Ascending aorta (tissue), 2 donors: ENCODE measurements around the gene UGT1A10. TPM values are rescaled to one million over a fixed set of nuclear protein-coding genes. Genes with fewer than 3 reads are reported as not detected.
"Not testable (repeated sequence)": the region's sequence is repeated elsewhere in the genome, so short reads cannot be mapped to it uniquely, and the experiment has no call there.

Experiments used
- DNase-seq, 2 donors: peaks; one replicate each; pipeline ENCODE4 v3.0.0-alpha.2; 2019; ENCODE audit warnings: low spot score in 2 of 2
- H3K27ac ChIP-seq, 2 donors: fragments of 200-600 bp; sonication (generic); one replicate each; pipeline ENCODE4 v1.5.1; 2016 to 2017; ENCODE audit warnings: mild to moderate bottlenecking in 1 of 2
- H3K27me3 ChIP-seq: fragments of 200-600 bp; sonication (generic); one replicate; pipeline ENCODE4 v1.5.1; 2017
- H3K36me3 ChIP-seq, 2 donors: fragments of 200-600 bp; sonication (generic); one replicate each; pipeline ENCODE4 v1.5.1; 2016
- H3K4me1 ChIP-seq, 2 donors: fragments of 200-600 bp; sonication (generic); one replicate each; pipeline ENCODE4 v1.5.1; 2016 to 2017; ENCODE audit warnings: mild to moderate bottlenecking in 1 of 2
- H3K4me3 ChIP-seq, 2 donors: fragments of 200-600 bp; sonication (generic); one replicate each; pipeline ENCODE4 v1.5.1; 2016 to 2017; ENCODE audit warnings: mild to moderate bottlenecking in 1 of 2
- H3K9me3 ChIP-seq, 2 donors: fragments of 200-600 bp; sonication (generic); one replicate each; pipeline ENCODE4 v1.5.1; 2016
- CTCF ChIP-seq, 3 experiments: fragments of 200-600 bp in 2 of 3; fragments of 450-650 bp in 1 of 3; sonication (generic) in 2 of 3; IDR thresholded peaks; one replicate each; pipeline ENCODE4 v1.5.1; 2016 to 2019; ENCODE audit warnings: antibody characterized with exemption in 3 of 3, mild to moderate bottlenecking in 1 of 3, moderate library complexity in 1 of 3
- intact Hi-C: fragments of 100-400 bp; cut with DNase I; formaldehyde crosslinking; loops from one replicate; pipeline ENCODE4 v1.15.1; 2023
- total RNA-seq: library from RNA; depleted of rRNA; stranded (reverse); fragments of >200 nt; gene quantifications from one replicate; pipeline ENCODE4 v1.1.0, GENCODE V29; 2016

UGT1A10 gene
- total RNA-seq, 1 donor from 2014 or later, result not detected

GRCh38 chr2:233743464-233744259 lies 107.4 kb downstream of the UGT1A10 start:
- Histone ChIP-seq H3K27me3 (no peaks in the 10 kb centered on the region), H3K27ac (no peak overlapping the region), H3K4me3 (no peak overlapping the region), H3K9me3 (no peaks in the 10 kb centered on the region), H3K36me3 (no peaks in the 10 kb centered on the region), H3K4me1 (no peaks in the 10 kb centered on the region)
- intact Hi-C loops, result no loop called here
- TF ChIP-seq CTCF (IDR thresholded peaks at IDR 0.05), result no peak
- no peak for DNase-seq

DNA sequence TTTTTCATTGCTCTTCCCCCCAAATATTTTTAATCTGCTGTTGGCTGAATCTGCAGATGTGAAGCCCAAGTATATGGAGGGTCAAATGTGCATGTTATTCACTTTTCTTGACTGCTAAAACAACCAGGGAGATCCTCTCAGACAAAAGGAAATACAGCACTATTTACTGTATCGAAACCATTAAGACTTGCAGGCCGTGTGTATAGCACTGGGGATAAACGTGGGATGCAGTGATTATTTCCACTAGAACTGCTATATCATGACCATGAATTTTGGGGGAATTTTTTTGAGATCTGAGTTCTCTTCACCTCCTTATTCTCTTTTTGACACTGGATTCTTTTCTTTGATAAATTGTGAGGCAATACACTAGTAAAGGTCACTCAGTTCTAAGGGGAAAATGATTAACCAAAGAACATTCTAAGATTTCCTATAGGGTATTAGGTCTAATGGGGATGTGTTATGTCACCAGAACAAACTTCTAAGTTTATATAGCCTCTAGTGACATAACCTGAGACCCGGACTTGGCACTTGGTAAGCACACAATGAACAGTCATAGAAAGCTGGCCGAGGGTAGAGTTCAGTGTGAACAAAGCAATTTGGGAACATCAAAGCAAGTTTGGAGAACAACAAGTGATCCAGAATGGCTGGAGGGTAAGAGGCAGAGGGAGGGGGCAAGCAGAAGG lies 109.0 kb downstream of the UGT1A10 start:
- intact Hi-C loops, result no loop called here

DNA sequence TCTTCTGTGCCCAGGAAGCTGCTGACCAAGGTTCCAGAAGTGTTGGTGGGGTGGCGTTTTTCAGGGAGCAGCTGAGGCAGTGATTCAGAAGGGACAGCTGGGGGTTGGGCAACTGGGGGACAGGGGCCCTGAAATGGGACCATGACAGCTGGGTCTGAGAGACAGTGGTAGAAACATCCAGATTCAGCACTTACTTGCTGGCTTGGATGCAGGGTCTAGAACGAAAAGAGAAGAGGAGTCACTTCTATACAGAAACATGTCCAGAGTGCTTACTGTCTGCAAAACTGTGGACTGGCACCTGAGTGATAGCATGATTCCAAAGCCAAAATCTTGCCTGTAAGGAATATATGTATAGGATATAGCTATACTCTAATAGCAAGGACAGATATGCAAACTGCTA lies 109.6 kb downstream of the UGT1A10 start:
- not testable (repeated sequence) for H3K27ac ChIP-seq

More for the DNA sequence above, 109.0 kb downstream of the UGT1A10 start:
- no peak for TF ChIP-seq CTCF (IDR thresholded peaks at IDR 0.05)
- no peaks in the 10 kb centered on the region for H3K4me1 ChIP-seq
- H3K27me3 ChIP-seq, result no peaks in the 10 kb centered on the region
- no peak overlapping the region for H3K4me3 ChIP-seq
- H3K36me3 ChIP-seq, result no peaks in the 10 kb centered on the region
- no peak for DNase-seq
- H3K9me3 ChIP-seq, result no peaks in the 10 kb centered on the region
- H3K27ac ChIP-seq, result no peak overlapping the region

GRCh38 chr2:233746475-233747282 lies 110.4 kb downstream of the UGT1A10 start:
- Histone ChIP-seq H3K4me1 (no peaks in the 10 kb centered on the region), H3K27me3 (no peaks in the 10 kb centered on the region), H3K36me3 (no peaks in the 10 kb centered on the region), H3K27ac (no peak overlapping the region), H3K9me3 (no peaks in the 10 kb centered on the region), H3K4me3 (no peak overlapping the region)
- TF ChIP-seq CTCF (IDR thresholded peaks at IDR 0.05), result no peak
- intact Hi-C loops, result no loop called here
- no peak for DNase-seq

More for the DNA sequence above, 109.6 kb downstream of the UGT1A10 start:
- H3K4me1 ChIP-seq, H3K27me3 ChIP-seq, H3K4me3 ChIP-seq, intact Hi-C loops, DNase-seq, H3K36me3 ChIP-seq, H3K9me3 ChIP-seq: not testable (repeated sequence)

- TF ChIP-seq CTCF (IDR thresholded peaks at IDR 0.05), result no peak
- DNase-seq, result no peak
- no peak overlapping the region for H3K27ac ChIP-seq
- intact Hi-C loops, result no loop called here
- H3K4me3 ChIP-seq, result no peak overlapping the region
- no peaks in the 10 kb centered on the region for H3K27me3 ChIP-seq
- no peaks in the 10 kb centered on the region for H3K4me1 ChIP-seq
- no peaks in the 10 kb centered on the region for H3K36me3 ChIP-seq
- H3K9me3 ChIP-seq, result no peaks in the 10 kb centered on the region
Observed at GRCh38 chr2:233747283-233747544, 111.0 kb downstream of the UGT1A10 start.

GRCh38 chr2:233750689-233751088 lies 114.4 kb downstream of the UGT1A10 start:
- H3K4me1 ChIP-seq, DNase-seq, H3K9me3 ChIP-seq, H3K4me3 ChIP-seq, H3K27ac ChIP-seq, H3K36me3 ChIP-seq, intact Hi-C loops, H3K27me3 ChIP-seq: not testable (repeated sequence)

GRCh38 chr2:233751212-233752009 lies 115.2 kb downstream of the UGT1A10 start:
- H3K27me3 ChIP-seq, H3K4me3 ChIP-seq, H3K9me3 ChIP-seq, H3K36me3 ChIP-seq, H3K4me1 ChIP-seq, H3K27ac ChIP-seq, intact Hi-C loops, DNase-seq: not testable (repeated sequence)
